Thoracic aorta (tissue), 2 donors: ENCODE results near the gene WWC2. TPM values are rescaled to one million over a fixed set of nuclear protein-coding genes. Genes with fewer than 3 reads are reported as not detected.

ENCODE experiments used
- ATAC-seq: fragments of 150-250 bp; one replicate; pipeline ENCODE4 v1.8.0; 2017; ENCODE audit warnings: low read depth; ENCODE audit not compliant: insufficient number of reproducible peaks, low FRiP score
- DNase-seq: peaks from one replicate; pipeline ENCODE4 v3.0.0-alpha.2; 2020; ENCODE audit warnings: low spot score
- H3K27ac ChIP-seq, 2 donors: fragments of 200-600 bp; sonication (generic); 1 replicate in 1 of 2; 2 replicates in 1 of 2; pipeline ENCODE4 v1.5.1; 2016; ENCODE audit warnings: mild to moderate bottlenecking in 2 of 2, moderate library complexity in 2 of 2
- H3K27me3 ChIP-seq: fragments of 200-600 bp; sonication (generic); replicated peaks from 2 replicates; pipeline ENCODE4 v1.6.0; 2016; ENCODE audit warnings: mild to moderate bottlenecking; ENCODE audit not compliant: insufficient read depth
- H3K36me3 ChIP-seq: fragments of 200-600 bp; sonication (generic); one replicate; pipeline ENCODE4 v1.5.1; 2016
- H3K4me1 ChIP-seq, 2 donors: fragments of 200-600 bp; sonication (generic); 1 replicate in 1 of 2; 2 replicates in 1 of 2; pipeline versions ENCODE4 v1.5.1 to v1.6.0; 2016; ENCODE audit warnings: low read depth in 2 of 2, mild to moderate bottlenecking in 1 of 2; ENCODE audit not compliant: control insufficient read depth in 1 of 2
- H3K4me3 ChIP-seq: fragments of 200-600 bp; sonication (generic); 2 replicates; pipeline ENCODE4 v1.5.1; 2016; ENCODE audit warnings: mild to moderate bottlenecking
- H3K9me3 ChIP-seq: fragments of 200-600 bp; sonication (generic); 2 replicates; pipeline ENCODE4 v1.5.1; 2016
- CTCF ChIP-seq: fragments of 200-600 bp; sonication (generic); IDR thresholded peaks from one replicate; pipeline ENCODE4 v1.5.1; 2019; ENCODE audit warnings: antibody characterized with exemption
- total RNA-seq, 2 donors: library from RNA; depleted of rRNA; stranded (reverse); fragments of >200 nt; gene quantifications; one replicate each; pipeline versions ENCODE4 v1.1.0 to v1.2.3, GENCODE V29; 2016

WWC2 gene
- total RNA-seq, 2 donors from 2014 or later, result 21.1 to 44.8 TPM

GRCh38 chr4:183276106-183276505, 177.0 kb downstream of the WWC2 start:
- H3K27ac ChIP-seq, result no peak overlapping the region
- H3K4me1 ChIP-seq, result no peaks in the 10 kb centered on the region
- ATAC-seq, result no peak
- H3K9me3 ChIP-seq, result peaks cover 18% of the 10 kb centered on the region
- TF ChIP-seq CTCF, result no peak
- H3K36me3 ChIP-seq, result peaks cover 26% of the 10 kb centered on the region
- no peak overlapping the region for H3K4me3 ChIP-seq
- DNase-seq, result no peak
- H3K27me3 ChIP-seq, result no peaks in the 10 kb centered on the region

- TF ChIP-seq CTCF, result no peak
- Histone ChIP-seq H3K36me3 (peaks cover 37% of the 10 kb centered on the region), H3K27me3 (no peaks in the 10 kb centered on the region), H3K4me3 (no peak overlapping the region), H3K9me3 (no peaks in the 10 kb centered on the region), H3K27ac (no peak overlapping the region), H3K4me1 (no peaks in the 10 kb centered on the region)
- DNase-seq (no peak), ATAC-seq (no peak)
Measured at GRCh38 chr4:183284258-183284785, 185.3 kb downstream of the WWC2 start.

- Histone ChIP-seq H3K4me1 (no peaks in the 10 kb centered on the region), H3K36me3 (peaks cover 38% of the 10 kb centered on the region), H3K4me3 (no peak overlapping the region), H3K27ac (no peak overlapping the region), H3K27me3 (no peaks in the 10 kb centered on the region), H3K9me3 (no peaks in the 10 kb centered on the region)
- no peak for TF ChIP-seq CTCF
- ATAC-seq (no peak), DNase-seq (no peak)
Measured at GRCh38 chr4:183284965-183285364, 185.9 kb downstream of the WWC2 start.

- H3K27me3 ChIP-seq, result no peaks in the 10 kb centered on the region
- H3K4me1 ChIP-seq, result no peaks in the 10 kb centered on the region
- no peak overlapping the region for H3K27ac ChIP-seq
- no peak for ATAC-seq
- peaks cover 32% of the 10 kb centered on the region for H3K36me3 ChIP-seq
- DNase-seq, result no peak
- TF ChIP-seq CTCF, result no peak
- H3K9me3 ChIP-seq, result no peaks in the 10 kb centered on the region
- H3K4me3 ChIP-seq, result no peak overlapping the region
Measured at GRCh38 chr4:183285886-183286285, 186.8 kb downstream of the WWC2 start.

- no peak overlapping the region for H3K4me3 ChIP-seq
- no peak for TF ChIP-seq CTCF
- ATAC-seq (no peak), DNase-seq (no peak)
- H3K27ac ChIP-seq, result no peak overlapping the region
- no peaks in the 10 kb centered on the region for H3K9me3 ChIP-seq
- H3K27me3 ChIP-seq, result no peaks in the 10 kb centered on the region
- no peaks in the 10 kb centered on the region for H3K4me1 ChIP-seq
- H3K36me3 ChIP-seq, result peaks cover 34% of the 10 kb centered on the region
Measured at GRCh38 chr4:183286590-183287308, 187.7 kb downstream of the WWC2 start.
